SK-N-SH treated with all-trans-retinoic acid at 6 μM for 48 hours (cell line): ENCODE measurements around the gene CNST.
A peak's percentile ranks its signal among the peaks of the same experiment; 100 is the strongest.
"Not testable (repeated sequence)": the region's sequence is repeated elsewhere in the genome, so short reads cannot be mapped to it uniquely, and the experiment has no call there.

Source experiments
- ATAC-seq: fragments of 200-7000 bp; cut with Tn5 transposase; 3 replicates; pipeline ENCODE4 v1.9.1; 2020; ENCODE audit warnings: mild to moderate bottlenecking, moderate library complexity
- ARNTL ChIP-seq: fragments of 450-650 bp; formaldehyde crosslinking; IDR thresholded peaks from 2 replicates; pipeline ENCODE4 v1.5.0; 2020; ENCODE audit warnings: low read depth, mild to moderate bottlenecking, moderate library complexity, borderline replicate concordance
- BACH2 ChIP-seq: fragments of 250-450 bp; sonication (Bioruptor Pico); IDR thresholded peaks from 2 replicates; pipeline ENCODE4 v1.9.0; 2021; ENCODE audit warnings: mild to moderate bottlenecking, borderline replicate concordance
- CSDC2 ChIP-seq: fragments of 250-450 bp; sonication (Bioruptor Pico); IDR thresholded peaks from 2 replicates; pipeline ENCODE4 v1.5.0; 2020; ENCODE audit warnings: mild to moderate bottlenecking, moderate library complexity
- ESRRG ChIP-seq: fragments of 250-450 bp; sonication (Bioruptor Pico); IDR thresholded peaks from 2 replicates; pipeline ENCODE4 v1.6.1; 2021; ENCODE audit warnings: mild to moderate bottlenecking
- ISL1 ChIP-seq: fragments of 250-450 bp; sonication (Bioruptor Pico); IDR thresholded peaks from 2 replicates; pipeline ENCODE4 v2.1.2; 2022; ENCODE audit warnings: mild to moderate bottlenecking, moderate library complexity
- OSR1 ChIP-seq: fragments of 250-450 bp; sonication (Bioruptor Pico); IDR thresholded peaks from 2 replicates; pipeline ENCODE4 v1.8.0; 2022; ENCODE audit warnings: moderate library complexity, mild to moderate bottlenecking, inconsistent platforms
- RARB ChIP-seq: fragments of 250-450 bp; sonication (Bioruptor Pico); IDR thresholded peaks from 2 replicates; pipeline ENCODE4 v1.8.0; 2021; ENCODE audit warnings: mild to moderate bottlenecking, moderate library complexity
- SNAI2 ChIP-seq: fragments of 250-450 bp; sonication (Bioruptor Pico); IDR thresholded peaks from 2 replicates; pipeline ENCODE4 v1.5.0; 2020; ENCODE audit warnings: mild to moderate bottlenecking, moderate library complexity
- TCF4 ChIP-seq: fragments of 250-450 bp; sonication (Bioruptor Pico); IDR thresholded peaks from 2 replicates; pipeline ENCODE4 v1.8.0; 2021; ENCODE audit warnings: mild to moderate bottlenecking, moderate library complexity, borderline replicate concordance
- TOX ChIP-seq: fragments of 250-450 bp; sonication (Bioruptor Pico); IDR thresholded peaks from 2 replicates; pipeline ENCODE4 v1.8.0; 2021; ENCODE audit warnings: mild to moderate bottlenecking, moderate library complexity, borderline replicate concordance
- ZFP3 ChIP-seq: fragments of 250-450 bp; sonication (Bioruptor Pico); IDR thresholded peaks from 2 replicates; pipeline ENCODE4 v1.5.0; 2020; ENCODE audit warnings: mild to moderate bottlenecking, moderate library complexity
- ZFP30 ChIP-seq: fragments of 450-650 bp; formaldehyde crosslinking; IDR thresholded peaks from 2 replicates; pipeline ENCODE4 v1.5.0; 2022; ENCODE audit warnings: mild to moderate bottlenecking, moderate library complexity
- ZNF565 ChIP-seq: fragments of 450-650 bp; formaldehyde crosslinking; conservative IDR thresholded peaks from 2 replicates; pipeline ENCODE4 v1.5.0; 2020; ENCODE audit warnings: low read depth, mild to moderate bottlenecking, moderate library complexity
- ZNF70 ChIP-seq: fragments of 450-650 bp; formaldehyde crosslinking; IDR thresholded peaks from 2 replicates; pipeline ENCODE4 v1.5.0; 2020; ENCODE audit warnings: mild to moderate bottlenecking, moderate library complexity
- ZNF8 ChIP-seq: fragments of 450-650 bp; formaldehyde crosslinking; IDR thresholded peaks from 2 replicates; pipeline ENCODE4 v1.5.0; 2020; ENCODE audit warnings: mild to moderate bottlenecking, moderate library complexity
- TF ChIP-seq, protein P1 (sequence below): fragments of 250-450 bp; sonication (Bioruptor Pico); IDR thresholded peaks from 2 replicates; pipeline ENCODE4 v1.5.1; 2020; ENCODE audit warnings: low read depth, mild to moderate bottlenecking, moderate library complexity
- TF ChIP-seq, protein P2 (sequence below): fragments of 250-450 bp; sonication (Bioruptor Pico); IDR thresholded peaks from 2 replicates; pipeline ENCODE4 v1.8.0; 2021; ENCODE audit warnings: low read depth, mild to moderate bottlenecking, moderate library complexity, borderline replicate concordance
- TF ChIP-seq, protein P3 (sequence below): fragments of 250-450 bp; sonication (Bioruptor Pico); IDR thresholded peaks from 2 replicates; pipeline ENCODE4 v1.5.1; 2021; ENCODE audit warnings: mild to moderate bottlenecking, moderate library complexity
- TF ChIP-seq, protein P4 (sequence below): fragments of 250-450 bp; sonication (Bioruptor Pico); IDR thresholded peaks from 2 replicates; pipeline ENCODE4 v1.8.0; 2020; ENCODE audit warnings: mild to moderate bottlenecking, moderate library complexity, borderline replicate concordance

CNST gene

DNA sequence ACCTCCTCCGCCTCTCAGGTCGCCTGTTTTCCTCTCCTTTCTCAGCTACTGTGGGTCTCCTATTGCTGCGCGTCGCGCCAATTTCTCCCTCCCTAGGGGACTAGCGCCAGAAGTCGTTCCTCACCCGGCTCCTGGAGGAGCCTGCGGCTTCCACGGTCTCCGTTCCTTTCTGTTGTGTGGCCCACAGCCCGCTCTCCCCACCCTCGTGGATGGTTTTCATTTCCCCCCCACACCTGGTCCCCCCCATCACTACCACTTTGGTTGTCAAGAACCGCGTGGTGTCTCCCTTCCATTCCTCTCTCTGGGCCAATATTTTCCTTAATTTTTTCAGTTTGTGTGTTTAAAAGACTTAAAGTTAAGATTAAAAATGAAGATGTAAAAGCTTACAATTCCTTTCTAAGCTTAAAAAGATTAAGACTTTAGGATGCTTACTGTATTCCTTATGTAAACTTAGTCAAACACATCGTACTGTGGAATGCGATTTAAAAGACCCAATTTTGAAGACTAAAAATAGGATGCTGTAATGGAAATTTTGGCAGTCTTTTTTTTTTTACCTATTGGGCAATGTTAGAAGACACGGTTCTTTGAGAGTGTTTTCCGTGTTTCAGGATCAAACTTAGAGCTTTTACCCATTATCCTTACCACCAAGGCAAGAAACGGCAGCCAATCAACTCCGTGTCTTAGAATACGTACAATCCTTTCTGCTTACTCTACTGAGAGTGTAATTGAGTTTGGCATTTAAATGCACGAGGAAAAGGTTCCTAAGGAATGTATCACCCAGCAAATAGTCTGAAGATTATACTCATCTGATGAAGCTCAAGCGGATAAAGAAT lies 773 bp downstream of the CNST start:
- TF ChIP-seq, protein P1, sequence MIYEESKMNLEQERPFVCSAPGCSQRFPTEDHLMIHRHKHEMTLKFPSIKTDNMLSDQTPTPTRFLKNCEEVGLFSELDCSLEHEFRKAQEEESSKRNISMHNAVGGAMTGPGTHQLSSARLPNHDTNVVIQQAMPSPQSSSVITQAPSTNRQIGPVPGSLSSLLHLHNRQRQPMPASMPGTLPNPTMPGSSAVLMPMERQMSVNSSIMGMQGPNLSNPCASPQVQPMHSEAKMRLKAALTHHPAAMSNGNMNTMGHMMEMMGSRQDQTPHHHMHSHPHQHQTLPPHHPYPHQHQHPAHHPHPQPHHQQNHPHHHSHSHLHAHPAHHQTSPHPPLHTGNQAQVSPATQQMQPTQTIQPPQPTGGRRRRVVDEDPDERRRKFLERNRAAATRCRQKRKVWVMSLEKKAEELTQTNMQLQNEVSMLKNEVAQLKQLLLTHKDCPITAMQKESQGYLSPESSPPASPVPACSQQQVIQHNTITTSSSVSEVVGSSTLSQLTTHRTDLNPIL (CRISPR knock-in tag), result no peak
- TF ChIP-seq, protein P2, sequence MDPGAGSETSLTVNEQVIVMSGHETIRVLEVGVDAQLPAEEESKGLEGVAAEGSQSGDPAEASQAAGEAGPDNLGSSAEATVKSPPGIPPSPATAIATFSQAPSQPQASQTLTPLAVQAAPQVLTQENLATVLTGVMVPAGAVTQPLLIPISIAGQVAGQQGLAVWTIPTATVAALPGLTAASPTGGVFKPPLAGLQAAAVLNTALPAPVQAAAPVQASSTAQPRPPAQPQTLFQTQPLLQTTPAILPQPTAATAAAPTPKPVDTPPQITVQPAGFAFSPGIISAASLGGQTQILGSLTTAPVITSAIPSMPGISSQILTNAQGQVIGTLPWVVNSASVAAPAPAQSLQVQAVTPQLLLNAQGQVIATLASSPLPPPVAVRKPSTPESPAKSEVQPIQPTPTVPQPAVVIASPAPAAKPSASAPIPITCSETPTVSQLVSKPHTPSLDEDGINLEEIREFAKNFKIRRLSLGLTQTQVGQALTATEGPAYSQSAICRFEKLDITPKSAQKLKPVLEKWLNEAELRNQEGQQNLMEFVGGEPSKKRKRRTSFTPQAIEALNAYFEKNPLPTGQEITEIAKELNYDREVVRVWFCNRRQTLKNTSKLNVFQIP (CRISPR knock-in tag), result no peak
- TF ChIP-seq ZFP30 (CRISPR knock-in tag) (no peak), ESRRG (no peak), ISL1 (no peak), ZNF70 (no peak), OSR1 (CRISPR knock-in tag) (no peak), TOX (no peak), BACH2 (CRISPR knock-in tag) (no peak), RARB (CRISPR knock-in tag) (no peak), ZNF8 (CRISPR knock-in tag) (no peak), SNAI2 (CRISPR knock-in tag) (no peak), ZFP3 (no peak)
- TF ChIP-seq, protein P3, sequence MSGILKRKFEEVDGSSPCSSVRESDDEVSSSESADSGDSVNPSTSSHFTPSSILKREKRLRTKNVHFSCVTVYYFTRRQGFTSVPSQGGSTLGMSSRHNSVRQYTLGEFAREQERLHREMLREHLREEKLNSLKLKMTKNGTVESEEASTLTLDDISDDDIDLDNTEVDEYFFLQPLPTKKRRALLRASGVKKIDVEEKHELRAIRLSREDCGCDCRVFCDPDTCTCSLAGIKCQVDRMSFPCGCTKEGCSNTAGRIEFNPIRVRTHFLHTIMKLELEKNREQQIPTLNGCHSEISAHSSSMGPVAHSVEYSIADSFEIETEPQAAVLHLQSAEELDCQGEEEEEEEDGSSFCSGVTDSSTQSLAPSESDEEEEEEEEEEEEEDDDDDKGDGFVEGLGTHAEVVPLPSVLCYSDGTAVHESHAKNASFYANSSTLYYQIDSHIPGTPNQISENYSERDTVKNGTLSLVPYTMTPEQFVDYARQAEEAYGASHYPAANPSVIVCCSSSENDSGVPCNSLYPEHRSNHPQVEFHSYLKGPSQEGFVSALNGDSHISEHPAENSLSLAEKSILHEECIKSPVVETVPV (CRISPR knock-in tag), result no peak
- ATAC-seq, result peak; percentile 62

DNA sequence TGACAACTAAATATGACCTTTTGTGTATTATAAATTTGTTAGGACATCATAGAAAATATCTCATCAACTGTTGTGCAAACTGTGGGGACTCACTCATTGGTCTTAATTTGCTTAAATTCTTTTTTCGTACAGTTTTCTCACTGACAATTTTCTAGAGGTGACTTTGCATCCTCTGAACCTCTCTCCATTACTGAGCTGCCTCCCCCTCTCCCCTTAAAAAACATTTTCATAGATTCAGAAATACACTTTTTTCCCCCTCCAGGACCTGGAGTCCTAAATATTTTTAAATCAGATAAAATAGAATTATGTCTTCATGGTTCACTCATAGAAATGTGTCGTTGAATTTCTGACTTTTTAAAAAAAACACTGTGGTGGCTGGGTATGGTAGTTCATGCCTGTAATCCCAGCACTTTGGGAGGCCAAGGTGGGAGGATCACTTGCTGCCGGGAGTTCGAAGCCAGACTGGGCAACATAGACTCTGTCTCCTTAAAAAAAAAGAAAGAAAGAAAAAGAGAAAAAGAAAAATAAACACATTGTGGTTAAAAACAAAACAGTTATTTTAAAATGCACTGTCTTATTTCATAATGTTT lies 1.5 kb downstream of the CNST start:
- TF ChIP-seq RARB (CRISPR knock-in tag) (no peak), ZFP3 (no peak), ISL1 (no peak), ARNTL (CRISPR knock-in tag) (no peak)
- ATAC-seq, result no peak

DNA sequence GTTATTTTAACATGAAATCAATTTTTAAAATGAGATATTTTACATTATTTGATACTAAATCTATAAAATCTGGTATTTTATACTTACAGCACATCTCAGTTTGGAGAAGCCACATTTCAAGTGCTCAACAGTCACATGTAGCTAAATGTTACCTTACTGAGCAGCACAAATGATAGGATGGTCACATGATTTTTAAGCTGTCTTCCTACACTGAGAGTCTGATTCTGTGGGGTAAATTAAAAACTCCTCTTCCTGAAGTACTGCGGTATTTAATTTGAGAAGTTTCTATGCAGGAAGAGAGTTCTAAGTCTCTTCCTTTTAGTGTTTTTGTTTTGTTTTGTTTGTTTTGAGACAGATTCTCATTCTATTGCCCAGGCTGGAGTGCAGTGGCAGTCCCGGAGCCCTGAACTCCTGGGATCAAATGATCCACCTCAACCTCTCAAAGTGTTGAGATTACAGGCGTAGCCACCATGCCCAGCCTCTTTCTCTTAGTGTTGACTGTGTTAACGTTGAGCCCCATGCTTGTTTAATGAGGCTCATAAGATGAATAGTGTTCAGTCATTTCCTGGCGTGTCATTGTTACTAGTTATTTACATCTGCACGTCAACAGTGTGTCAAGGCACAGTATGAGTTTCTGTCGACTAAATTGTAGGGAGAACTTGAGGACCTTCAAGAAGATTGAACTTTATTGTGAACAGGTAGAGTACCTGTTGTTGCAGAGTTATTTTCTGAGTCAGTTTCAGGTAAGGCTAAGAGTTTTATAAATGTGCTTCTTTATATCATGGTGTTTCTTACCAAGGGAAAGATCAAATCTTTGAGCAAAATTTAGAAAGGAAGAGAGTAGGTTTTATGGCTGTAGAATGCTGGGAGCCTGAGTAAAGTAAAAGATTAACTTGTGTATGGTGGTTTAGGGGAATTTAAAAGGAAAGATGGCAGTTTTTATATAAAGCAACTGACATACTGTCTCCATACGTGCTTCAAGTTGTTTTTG lies 3.3 kb downstream of the CNST start:
- ATAC-seq, result no peak
- TF ChIP-seq, protein P2 (CRISPR knock-in tag), result no peak
- TF ChIP-seq, protein P4, sequence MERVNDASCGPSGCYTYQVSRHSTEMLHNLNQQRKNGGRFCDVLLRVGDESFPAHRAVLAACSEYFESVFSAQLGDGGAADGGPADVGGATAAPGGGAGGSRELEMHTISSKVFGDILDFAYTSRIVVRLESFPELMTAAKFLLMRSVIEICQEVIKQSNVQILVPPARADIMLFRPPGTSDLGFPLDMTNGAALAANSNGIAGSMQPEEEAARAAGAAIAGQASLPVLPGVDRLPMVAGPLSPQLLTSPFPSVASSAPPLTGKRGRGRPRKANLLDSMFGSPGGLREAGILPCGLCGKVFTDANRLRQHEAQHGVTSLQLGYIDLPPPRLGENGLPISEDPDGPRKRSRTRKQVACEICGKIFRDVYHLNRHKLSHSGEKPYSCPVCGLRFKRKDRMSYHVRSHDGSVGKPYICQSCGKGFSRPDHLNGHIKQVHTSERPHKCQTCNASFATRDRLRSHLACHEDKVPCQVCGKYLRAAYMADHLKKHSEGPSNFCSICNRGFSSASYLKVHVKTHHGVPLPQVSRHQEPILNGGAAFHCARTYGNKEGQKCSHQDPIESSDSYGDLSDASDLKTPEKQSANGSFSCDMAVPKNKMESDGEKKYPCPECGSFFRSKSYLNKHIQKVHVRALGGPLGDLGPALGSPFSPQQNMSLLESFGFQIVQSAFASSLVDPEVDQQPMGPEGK (CRISPR knock-in tag), result no peak
- TF ChIP-seq ZNF70 (no peak), ZNF8 (CRISPR knock-in tag) (no peak), ARNTL (CRISPR knock-in tag) (no peak), TCF4 (CRISPR knock-in tag) (no peak), CSDC2 (CRISPR knock-in tag) (no peak), ZFP30 (CRISPR knock-in tag) (no peak), ZNF565 (CRISPR knock-in tag) (no peak)
- TF ChIP-seq, protein P1 (CRISPR knock-in tag), result no peak
- TF ChIP-seq, protein P3 (CRISPR knock-in tag), result no peak
- TF ChIP-seq, all 23 proteins: peak for 0

DNA sequence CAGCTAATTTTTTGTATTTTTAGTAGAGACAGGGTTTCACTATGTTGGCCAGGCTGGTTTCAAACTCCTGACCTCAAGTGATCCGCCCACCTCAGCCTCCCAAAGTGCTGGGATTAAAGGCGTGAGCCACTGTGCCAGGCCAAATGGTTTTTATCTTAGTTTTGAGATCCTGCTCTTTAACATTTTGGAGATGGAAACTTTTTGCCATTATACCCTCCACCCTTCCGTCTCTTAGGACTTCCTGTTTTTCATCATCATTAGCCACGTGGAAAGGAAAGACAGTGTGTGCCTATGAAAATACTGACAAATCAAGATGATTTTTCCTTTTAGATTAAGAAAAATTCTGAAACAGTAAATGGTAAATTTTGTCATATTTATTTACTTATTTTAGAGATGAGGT lies 5.1 kb downstream of the CNST start:
- not testable (repeated sequence) for ATAC-seq
